Liver (tissue), 3 donors: ENCODE data around the gene NEUROD1.

Experiments used
- CTCF ChIP-seq: fragments of 150-350 bp; IDR thresholded peaks from 2 replicates; pipeline ENCODE4 v1.5.1; 2017; ENCODE audit warnings: improper control_type of control experiment, low read depth, low read length; ENCODE audit not compliant: missing input control
- EGR1 ChIP-seq, 2 donors: IDR thresholded peaks; 2 replicates each; pipeline ENCODE4 v1.6.1; 2016 to 2018; ENCODE audit warnings: antibody characterized with exemption in 2 of 2, low read depth in 2 of 2
- FOXA1 ChIP-seq: IDR thresholded peaks from 2 replicates; pipeline ENCODE4 v1.6.1; 2016; ENCODE audit warnings: antibody characterized with exemption
- GABPA ChIP-seq, 2 donors: IDR thresholded peaks in 1 of 2; conservative IDR thresholded peaks in 1 of 2; 2 replicates each; pipeline ENCODE4 v1.6.1; 2016; ENCODE audit warnings: antibody characterized with exemption in 2 of 2, mild to moderate bottlenecking in 1 of 2, moderate library complexity in 1 of 2
- MAX ChIP-seq: IDR thresholded peaks from 2 replicates; pipeline ENCODE4 v1.6.1; 2016; ENCODE audit warnings: antibody characterized with exemption
- NR2F2 ChIP-seq: IDR thresholded peaks from 2 replicates; pipeline ENCODE4 v1.6.1; 2016; ENCODE audit warnings: antibody characterized with exemption
- RAD21 ChIP-seq, 2 donors: IDR thresholded peaks; 2 replicates each; pipeline ENCODE4 v1.6.1; 2016; ENCODE audit warnings: antibody characterized with exemption in 2 of 2, mild to moderate bottlenecking in 2 of 2
- REST ChIP-seq: IDR thresholded peaks from 2 replicates; pipeline ENCODE4 v1.6.1; 2016; ENCODE audit warnings: antibody characterized with exemption, mild to moderate bottlenecking
- SP1 ChIP-seq: IDR thresholded peaks from 2 replicates; pipeline ENCODE4 v1.6.1; 2018; ENCODE audit warnings: antibody characterized with exemption, mild to moderate bottlenecking
- YY1 ChIP-seq: IDR thresholded peaks from 2 replicates; pipeline ENCODE4 v1.6.1; 2016; ENCODE audit warnings: antibody characterized with exemption, mild to moderate bottlenecking
- donor health status: healthy.
- donor health status: healthy.

GRCh38 chr2:181694271-181694670, 14.0 kb upstream of the NEUROD1 start:
- TF ChIP-seq EGR1 (IDR thresholded peaks at IDR 0.05; ENCODE audit: low read depth in 2 of 2): no peak
- TF ChIP-seq CTCF: no peak
- TF ChIP-seq REST: no peak
- TF ChIP-seq YY1: no peak
- no peak for TF ChIP-seq RAD21 (IDR thresholded peaks at IDR 0.05)
- TF ChIP-seq GABPA (IDR thresholded peaks at IDR 0.05 in 1 of 2, conservative IDR thresholded peaks at IDR 0.05 in 1 of 2): no peak
- no peak for TF ChIP-seq FOXA1
- TF ChIP-seq MAX: no peak
- no peak for TF ChIP-seq NR2F2
- TF ChIP-seq SP1: no peak
